ENCODE results near the gene IFI35.

DNA sequence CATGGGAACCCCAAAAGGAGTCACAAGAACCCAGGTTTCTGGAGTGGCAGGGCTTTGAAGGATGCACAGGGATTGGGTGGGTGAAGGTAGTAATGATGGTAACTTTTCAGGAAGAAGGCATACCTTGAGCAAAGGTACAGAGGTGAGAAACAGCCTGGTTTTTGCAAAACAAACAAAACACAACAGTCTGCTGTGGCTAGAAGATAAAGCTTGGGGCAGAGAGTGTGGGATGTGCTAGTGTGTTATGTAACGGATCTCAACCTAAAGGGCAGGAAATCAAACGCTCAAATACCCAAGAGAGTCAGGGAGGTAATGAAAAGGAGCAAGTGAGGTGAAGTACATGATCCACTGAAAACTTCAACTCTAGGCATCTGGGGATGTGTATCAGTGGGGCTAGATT is 31.3 kb upstream of the IFI35 start:
- TF ChIP-seq, protein P1, sequence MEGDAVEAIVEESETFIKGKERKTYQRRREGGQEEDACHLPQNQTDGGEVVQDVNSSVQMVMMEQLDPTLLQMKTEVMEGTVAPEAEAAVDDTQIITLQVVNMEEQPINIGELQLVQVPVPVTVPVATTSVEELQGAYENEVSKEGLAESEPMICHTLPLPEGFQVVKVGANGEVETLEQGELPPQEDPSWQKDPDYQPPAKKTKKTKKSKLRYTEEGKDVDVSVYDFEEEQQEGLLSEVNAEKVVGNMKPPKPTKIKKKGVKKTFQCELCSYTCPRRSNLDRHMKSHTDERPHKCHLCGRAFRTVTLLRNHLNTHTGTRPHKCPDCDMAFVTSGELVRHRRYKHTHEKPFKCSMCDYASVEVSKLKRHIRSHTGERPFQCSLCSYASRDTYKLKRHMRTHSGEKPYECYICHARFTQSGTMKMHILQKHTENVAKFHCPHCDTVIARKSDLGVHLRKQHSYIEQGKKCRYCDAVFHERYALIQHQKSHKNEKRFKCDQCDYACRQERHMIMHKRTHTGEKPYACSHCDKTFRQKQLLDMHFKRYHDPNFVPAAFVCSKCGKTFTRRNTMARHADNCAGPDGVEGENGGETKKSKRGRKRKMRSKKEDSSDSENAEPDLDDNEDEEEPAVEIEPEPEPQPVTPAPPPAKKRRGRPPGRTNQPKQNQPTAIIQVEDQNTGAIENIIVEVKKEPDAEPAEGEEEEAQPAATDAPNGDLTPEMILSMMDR (IDR thresholded peaks at IDR 0.05 in 4 of 5, conservative IDR thresholded peaks at IDR 0.05 in 1 of 5) = no peak
- no peak for TF ChIP-seq POLR2A (IDR thresholded peaks at IDR 0.05)
